Central memory CD8-positive, alpha-beta T cell (primary cell): ENCODE results near the gene YOD1.

Experiments used
- ATAC-seq: fragments of 150-1000 bp; cut with Tn5 transposase; replicated peaks from 2 replicates; pipeline ENCODE4 v1.10.0; 2022; ENCODE audit warnings: mild to moderate bottlenecking, moderate FRiP score, moderate number of reproducible peaks; ENCODE audit not compliant: poor library complexity, severe bottlenecking; ENCODE audit errors: extremely low read depth
- DNase-seq, 2 donors: peaks; one replicate each; pipeline ENCODE4 v3.0.0; 2021; ENCODE audit warnings: low spot score in 2 of 2
- H3K27ac Mint-ChIP-seq: one replicate; pipeline ENCODE4 v1.8.0; 2022; ENCODE audit warnings: low read depth, mild to moderate bottlenecking, moderate library complexity, mixed read lengths
- H3K27me3 Mint-ChIP-seq: one replicate; pipeline ENCODE4 v1.8.0; 2022; ENCODE audit warnings: mixed read lengths
- H3K36me3 Mint-ChIP-seq: one replicate; pipeline ENCODE4 v1.8.0; 2022; ENCODE audit warnings: mild to moderate bottlenecking, moderate library complexity, mixed read lengths; ENCODE audit not compliant: insufficient read depth
- H3K4me1 Mint-ChIP-seq: one replicate; pipeline ENCODE4 v1.8.0; 2022; ENCODE audit warnings: mixed read lengths
- H3K4me3 Mint-ChIP-seq: one replicate; pipeline ENCODE4 v1.8.0; 2022; ENCODE audit warnings: mild to moderate bottlenecking, moderate library complexity, mixed read lengths
- H3K9me3 Mint-ChIP-seq: one replicate; pipeline ENCODE4 v1.8.0; 2022; ENCODE audit warnings: mixed read lengths

Gene YOD1

GRCh38 chr1:207026104-207026534 is 24.9 kb downstream of the YOD1 start:
- no peak for ATAC-seq
- no peaks in the 10 kb centered on the region for H3K4me1 Mint-ChIP-seq
- no peak overlapping the region for H3K27ac Mint-ChIP-seq
- peaks cover 75% of the 10 kb centered on the region for H3K27me3 Mint-ChIP-seq
- peaks cover 1% of the 10 kb centered on the region for H3K36me3 Mint-ChIP-seq
- no peak overlapping the region for H3K4me3 Mint-ChIP-seq
- no peaks in the 10 kb centered on the region for H3K9me3 Mint-ChIP-seq
- DNase-seq: no peak

DNA sequence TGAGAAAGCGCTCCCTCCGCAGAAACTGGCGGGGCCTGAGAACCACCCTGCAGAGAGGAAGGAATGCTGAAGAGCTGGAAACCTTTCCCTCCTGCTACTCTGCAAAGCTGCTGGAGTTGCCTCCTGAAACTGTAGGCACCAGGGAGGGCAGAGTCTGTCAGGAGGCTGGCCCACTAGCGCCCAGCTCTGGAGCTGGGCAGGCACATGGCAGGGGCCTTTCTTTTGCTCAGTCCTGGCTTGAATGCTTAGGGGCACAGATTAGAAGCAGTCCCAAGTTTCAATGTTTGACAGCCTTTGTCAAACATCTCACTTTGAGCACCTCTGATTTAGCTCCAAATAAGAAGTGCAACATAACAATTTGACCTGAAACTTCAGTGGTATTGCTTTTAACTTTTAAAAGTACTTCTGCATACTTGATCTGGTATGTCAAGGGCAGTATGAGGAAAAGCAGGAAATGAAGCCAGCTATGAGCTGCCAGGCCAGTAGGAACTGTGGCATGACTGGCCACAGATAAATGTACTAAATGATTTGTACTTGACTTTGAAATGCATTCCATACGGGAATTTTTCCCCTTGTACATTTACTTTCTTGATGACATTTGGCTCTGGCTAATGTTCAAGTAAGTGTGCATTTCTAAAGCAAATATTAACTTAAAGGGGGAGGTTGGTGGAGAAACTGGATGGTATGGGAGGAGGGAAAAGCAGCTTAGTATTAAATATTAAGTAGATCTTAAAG is 25.7 kb downstream of the YOD1 start:
- Mint-ChIP-seq H3K4me3 (no peak overlapping the region), H3K4me1 (no peaks in the 10 kb centered on the region), H3K27ac (no peak overlapping the region), H3K9me3 (no peaks in the 10 kb centered on the region), H3K27me3 (peaks cover 74% of the 10 kb centered on the region), H3K36me3 (peaks cover 1% of the 10 kb centered on the region)
- ATAC-seq (no peak), DNase-seq (no peak)

DNA sequence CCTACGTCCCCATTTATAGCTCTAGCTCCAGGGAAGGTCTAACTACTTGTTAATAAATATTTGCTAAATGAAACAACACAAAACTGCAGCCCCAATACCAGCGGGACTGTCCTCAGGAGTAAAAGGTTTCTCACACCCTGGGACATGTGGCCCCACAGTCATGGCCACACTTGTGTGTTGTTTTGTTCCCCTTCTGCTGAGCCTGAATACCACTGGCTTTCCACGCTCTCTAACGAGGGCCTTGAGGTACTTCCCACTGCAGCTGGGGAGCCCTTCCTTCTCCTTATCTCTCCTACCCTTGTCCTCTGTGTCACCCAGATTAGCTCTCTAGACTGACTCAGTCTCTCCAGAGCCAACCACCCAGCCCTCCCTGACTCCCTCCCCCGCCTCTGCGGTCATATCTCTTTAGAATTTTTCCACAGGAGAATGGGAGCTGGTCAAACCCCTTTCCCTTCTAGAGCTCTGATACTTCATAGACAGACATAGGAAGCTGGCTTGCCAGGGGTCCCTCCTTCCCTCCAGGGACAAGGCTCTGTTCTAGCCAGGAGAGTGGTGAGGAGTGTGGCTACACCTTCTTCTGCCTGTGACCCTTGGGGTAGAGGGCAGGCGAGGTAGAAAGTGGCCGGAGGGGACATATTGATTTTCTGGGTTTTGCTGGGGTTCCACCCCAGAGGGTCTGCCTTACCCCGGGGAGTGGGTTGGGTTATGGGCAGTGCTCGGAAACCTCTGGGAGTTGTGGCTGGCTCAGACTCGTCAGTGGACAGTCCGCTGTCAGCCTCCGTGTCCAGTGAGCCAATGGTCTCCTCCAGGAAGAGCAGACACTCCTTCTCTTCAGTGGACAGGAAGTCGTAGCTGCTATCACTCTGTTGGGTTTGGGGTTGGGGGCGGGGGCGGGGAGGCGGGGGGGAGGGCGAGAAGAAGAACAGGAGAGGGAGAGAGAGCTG is 26.5 kb downstream of the YOD1 start:
- DNase-seq (no peak), ATAC-seq (no peak)
- Mint-ChIP-seq H3K27me3 (peaks cover 66% of the 10 kb centered on the region), H3K9me3 (no peaks in the 10 kb centered on the region), H3K36me3 (peaks cover 1% of the 10 kb centered on the region), H3K4me1 (no peaks in the 10 kb centered on the region), H3K4me3 (no peak overlapping the region), H3K27ac (no peak overlapping the region)

- Mint-ChIP-seq H3K27ac (no peak overlapping the region), H3K36me3 (peaks cover 1% of the 10 kb centered on the region), H3K4me1 (no peaks in the 10 kb centered on the region), H3K9me3 (no peaks in the 10 kb centered on the region), H3K4me3 (no peak overlapping the region), H3K27me3 (peaks cover 53% of the 10 kb centered on the region)
- no peak for ATAC-seq
- DNase-seq: no peak
Measured at GRCh38 chr1:207022996-207023679, 27.9 kb downstream of the YOD1 start.

DNA sequence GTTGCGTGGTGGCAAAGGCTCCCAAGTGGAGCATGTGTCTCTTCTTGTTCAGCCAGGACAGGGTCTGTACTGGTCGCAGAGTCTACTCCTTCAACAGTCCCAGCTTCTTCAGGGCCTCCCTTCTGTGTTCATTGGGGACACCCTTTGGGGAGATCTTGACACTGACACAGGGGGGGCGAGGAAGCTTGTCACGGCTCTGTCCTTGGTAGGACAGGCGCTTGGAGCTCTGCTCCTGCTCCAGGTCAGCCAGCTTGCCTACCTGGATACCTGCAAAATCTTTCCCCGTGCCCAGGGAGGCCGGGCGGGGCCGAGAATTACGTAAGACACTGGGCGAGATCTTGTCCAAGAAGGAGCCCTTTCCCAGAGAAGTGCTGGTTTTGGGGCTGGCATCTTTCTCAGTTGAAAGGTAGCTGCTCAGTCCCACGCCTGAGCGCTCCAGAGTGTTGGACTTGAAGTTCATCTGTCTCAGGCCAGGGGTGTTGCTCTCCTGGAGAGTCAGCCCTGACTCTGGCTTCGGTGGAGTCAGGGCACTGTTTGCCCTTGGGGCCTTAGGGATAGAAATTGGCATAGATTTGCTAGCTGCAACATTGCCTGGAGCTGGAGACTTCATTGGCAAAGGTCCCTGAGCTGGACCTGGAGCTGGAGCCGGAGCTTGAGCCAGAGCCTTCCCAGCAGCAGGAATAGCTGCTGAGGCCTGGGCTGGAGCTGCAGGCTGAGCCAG is 29.0 kb downstream of the YOD1 start:
- Mint-ChIP-seq H3K4me1 (no peaks in the 10 kb centered on the region), H3K9me3 (no peaks in the 10 kb centered on the region), H3K4me3 (no peak overlapping the region), H3K27me3 (peaks cover 42% of the 10 kb centered on the region), H3K36me3 (peaks cover 1% of the 10 kb centered on the region), H3K27ac (no peak overlapping the region)
- DNase-seq (no peak), ATAC-seq (no peak)

GRCh38 chr1:207021139-207021861 is 29.7 kb downstream of the YOD1 start:
- Mint-ChIP-seq H3K9me3 (no peaks in the 10 kb centered on the region), H3K36me3 (peaks cover 1% of the 10 kb centered on the region), H3K27ac (no peak overlapping the region), H3K27me3 (peaks cover 36% of the 10 kb centered on the region), H3K4me3 (no peak overlapping the region), H3K4me1 (no peaks in the 10 kb centered on the region)
- ATAC-seq (no peak), DNase-seq (no peak)

DNA sequence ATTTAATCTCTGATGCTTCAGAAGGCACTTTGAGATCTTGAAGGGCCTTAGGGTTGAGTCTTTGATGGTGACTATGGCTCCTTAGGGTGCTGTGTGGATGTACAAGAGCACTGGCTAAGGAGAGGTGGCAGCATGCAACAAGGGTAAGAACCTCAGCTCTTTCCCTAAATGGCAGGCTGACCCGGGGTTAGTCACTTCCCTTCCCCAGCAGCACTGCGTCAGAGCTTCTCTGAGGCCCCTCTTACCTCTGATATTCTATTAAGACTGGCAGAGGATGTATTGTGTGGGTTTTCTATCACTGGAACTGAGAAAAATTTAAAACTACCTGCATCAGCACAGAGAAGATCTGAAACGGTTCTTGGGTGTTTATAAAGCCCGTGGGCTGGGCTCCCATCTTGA is 30.3 kb downstream of the YOD1 start:
- H3K9me3 Mint-ChIP-seq: no peaks in the 10 kb centered on the region
- DNase-seq (no peak), ATAC-seq (no peak)
- H3K36me3 Mint-ChIP-seq: peaks cover 3% of the 10 kb centered on the region
- H3K4me3 Mint-ChIP-seq: no peak overlapping the region
- H3K27me3 Mint-ChIP-seq: peaks cover 36% of the 10 kb centered on the region
- no peak overlapping the region for H3K27ac Mint-ChIP-seq
- no peaks in the 10 kb centered on the region for H3K4me1 Mint-ChIP-seq

DNA sequence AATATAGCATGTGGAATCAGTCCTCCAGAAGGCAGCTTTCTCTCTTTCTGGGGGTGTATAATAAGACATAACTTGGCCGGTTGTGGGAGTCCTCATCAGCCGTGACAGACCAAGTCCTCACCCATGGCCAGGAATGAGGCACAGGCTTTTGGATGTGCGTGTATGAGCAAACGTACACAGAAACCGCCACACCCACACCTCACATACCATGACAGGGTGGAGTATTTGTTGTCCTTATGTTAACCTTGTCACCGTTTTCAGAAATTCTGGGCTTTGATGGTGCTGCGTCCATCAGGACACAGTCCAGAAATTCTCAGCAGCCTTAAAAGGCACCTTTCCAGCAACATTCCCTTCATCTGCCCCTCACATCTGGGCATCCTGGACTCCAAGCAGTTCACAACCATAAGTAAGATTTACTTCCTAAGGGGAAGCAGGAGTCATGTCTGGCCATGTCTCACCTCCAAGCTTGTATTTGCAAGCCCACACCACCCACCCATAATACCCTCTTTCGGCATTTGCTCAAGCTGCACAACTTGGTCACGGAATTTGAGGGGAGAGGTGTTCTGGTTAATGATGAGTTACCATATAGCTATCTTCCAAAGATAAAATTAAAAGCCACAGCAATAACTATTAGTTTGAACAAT is 30.8 kb downstream of the YOD1 start:
- H3K27ac Mint-ChIP-seq: no peak overlapping the region
- no peaks in the 10 kb centered on the region for H3K4me1 Mint-ChIP-seq
- H3K36me3 Mint-ChIP-seq: peaks cover 3% of the 10 kb centered on the region
- H3K27me3 Mint-ChIP-seq: peaks cover 36% of the 10 kb centered on the region
- ATAC-seq (no peak), DNase-seq (no peak)
- H3K4me3 Mint-ChIP-seq: no peak overlapping the region
- no peaks in the 10 kb centered on the region for H3K9me3 Mint-ChIP-seq

- DNase-seq: no peak
- ATAC-seq: no peak
- no peak overlapping the region for H3K27ac Mint-ChIP-seq
- H3K36me3 Mint-ChIP-seq: peaks cover 2% of the 10 kb centered on the region
- H3K4me3 Mint-ChIP-seq: no peak overlapping the region
- no peaks in the 10 kb centered on the region for H3K9me3 Mint-ChIP-seq
- no peaks in the 10 kb centered on the region for H3K4me1 Mint-ChIP-seq
- H3K27me3 Mint-ChIP-seq: peaks cover 37% of the 10 kb centered on the region
Measured at GRCh38 chr1:207019661-207020060, 31.3 kb downstream of the YOD1 start.

- Mint-ChIP-seq H3K27ac (no peak overlapping the region), H3K36me3 (peaks cover 1% of the 10 kb centered on the region), H3K4me3 (no peak overlapping the region), H3K4me1 (no peaks in the 10 kb centered on the region), H3K27me3 (peaks cover 37% of the 10 kb centered on the region), H3K9me3 (no peaks in the 10 kb centered on the region)
- ATAC-seq (no peak), DNase-seq (no peak)
Measured at GRCh38 chr1:207019161-207019560, 31.8 kb downstream of the YOD1 start.

- Mint-ChIP-seq H3K9me3 (no peaks in the 10 kb centered on the region), H3K36me3 (peaks cover 1% of the 10 kb centered on the region), H3K4me3 (no peak overlapping the region), H3K27me3 (peaks cover 38% of the 10 kb centered on the region), H3K27ac (no peak overlapping the region), H3K4me1 (no peaks in the 10 kb centered on the region)
- no peak for DNase-seq
- ATAC-seq: no peak
Measured at GRCh38 chr1:207018707-207019106, 32.3 kb downstream of the YOD1 start.
